Measurements from ENCODE around the gene WBP1L. TPM values are rescaled to one million over a fixed set of nuclear protein-coding genes. Genes with fewer than 3 reads are reported as not detected.

The WBP1L gene
- total and polyA plus RNA-seq, 2 of the 13 experiments (the other 11 are each of a cell fraction or from before 2014, with no cell fraction given): 8.3 to 12.3 TPM

DNA sequence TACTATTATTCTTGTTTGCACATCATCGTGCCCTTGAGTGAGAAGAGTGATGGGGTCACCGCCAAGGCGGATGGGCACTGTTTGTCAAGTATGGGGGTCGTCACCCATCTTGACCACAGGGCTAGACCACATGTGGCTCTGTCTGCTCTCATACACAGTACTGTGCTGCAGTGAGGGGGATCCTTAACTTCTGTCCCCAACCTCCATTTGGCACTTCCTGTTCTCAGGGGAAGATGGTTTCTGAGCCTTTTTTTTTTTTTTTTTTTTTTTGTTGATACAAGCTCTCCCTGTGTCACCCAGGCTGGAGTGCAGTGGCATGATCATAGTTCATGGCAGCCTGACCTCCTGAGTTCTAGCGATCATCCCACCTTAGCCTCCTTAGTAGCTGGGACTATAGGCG, 13.6 kb downstream of the WBP1L start:
- POLR2A ChIA-PET: interaction anchor here (0.6 kb wide), 1 partner anchor 55 kb away, joined by 3 read pairs; no protein-coding TSS in a partner anchor
- DNase-seq (ENCODE audit: low spot score): no peak
- Histone ChIP-seq H2AFZ (ENCODE audit: low read length) (no peak overlapping the region), H3K9ac (ENCODE audit: insufficient read depth, low read depth, low read length) (no peak overlapping the region), H3K79me2 (ENCODE audit: insufficient read depth, low read length) (peaks cover 3% of the 10 kb centered on the region), H3K9me3 (ENCODE audit: low read length) (no peaks in the 10 kb centered on the region), H3K27ac (ENCODE audit: extremely low read length, insufficient read depth, low read length) (no peak overlapping the region), H4K20me1 (ENCODE audit: insufficient read depth, low read length) (no peaks in the 10 kb centered on the region), H3K27me3 (ENCODE audit: control insufficient read depth in 1 of 2, insufficient read depth in 2 of 2, low read length in 2 of 2) (no peaks in the 10 kb centered on the region), H3K4me1 (ENCODE audit: insufficient read depth, low read length) (peaks cover 30% of the 10 kb centered on the region), H3K36me3 (replicated peaks in 1 of 2; ENCODE audit: control insufficient read depth in 1 of 2, insufficient read depth in 2 of 2, low read length in 2 of 2) (no peaks in the 10 kb centered on the region), H3K4me2 (ENCODE audit: low read depth, low read length) (no peak overlapping the region), H3K4me3 (replicated peaks in 1 of 3; ENCODE audit: insufficient read depth in 1 of 3, low read depth in 2 of 3, low read length in 3 of 3) (no peak overlapping the region)
- no TSS peak for BruUV-seq (replicated peaks)
- intact Hi-C loops (cut with micrococcal nuclease; ENCODE audit: unreplicated experiment) (no loop called here), in situ Hi-C loops (cut with HindIII; ENCODE audit: extremely low pct_ligation_motif_present, low pct_unique_long_range_greater_than_20kb) (no loop called here)
- WGBS (ENCODE audit: low lambda C conversion rate): 84% methylated on average over 6 of the region's 6 CpGs
- CTCF ChIA-PET (ENCODE audit: low intra/inter-chr PET ratio, low total read pairs): no interaction called here
- no peak for FAIRE-seq
- peak; percentile 37; the same call in 2 of the 3 replicates for ATAC-seq
- TF ChIP-seq MEIS2 (CRISPR knock-in tag; IDR thresholded peaks at IDR 0.05) (no peak), ZNF816 (CRISPR knock-in tag; IDR thresholded peaks at IDR 0.05; ENCODE audit: borderline replicate concordance) (no peak), JUNB (CRISPR knock-in tag; IDR thresholded peaks at IDR 0.05; ENCODE audit: borderline replicate concordance) (no peak), RARA (CRISPR knock-in tag; IDR thresholded peaks at IDR 0.05) (peak; percentile 11; the same call in 1 of the 2 replicates), GABPA (IDR thresholded peaks at IDR 0.05; ENCODE audit: low read depth, low read length) (no peak), GABPA (CRISPR knock-in tag; IDR thresholded peaks at IDR 0.05; ENCODE audit: low read depth) (no peak), EZH2 (conservative IDR thresholded peaks at IDR 0.05; ENCODE audit: low read depth, low read length) (no peak), ZBTB8A (CRISPR knock-in tag; IDR thresholded peaks at IDR 0.05; ENCODE audit: borderline replicate concordance, low read depth) (no peak), HCFC1 (IDR thresholded peaks at IDR 0.05; ENCODE audit: low read depth, low read length) (no peak), ELF3 (CRISPR knock-in tag; IDR thresholded peaks at IDR 0.05) (no peak), HNF4G (IDR thresholded peaks at IDR 0.05; ENCODE audit: borderline replicate concordance, low read depth, low read length) (no peak), HNF4G (CRISPR knock-in tag; IDR thresholded peaks at IDR 0.05; ENCODE audit: borderline replicate concordance, low read depth) (no peak), ZNF230 (CRISPR knock-in tag; IDR thresholded peaks at IDR 0.05) (no peak), SMAD1 (CRISPR knock-in tag; IDR thresholded peaks at IDR 0.05; ENCODE audit: borderline replicate concordance, low read depth) (no peak), MYC (CRISPR knock-in tag; IDR thresholded peaks at IDR 0.05; ENCODE audit: borderline replicate concordance) (no peak), ZBTB20 (CRISPR knock-in tag; IDR thresholded peaks at IDR 0.05; ENCODE audit: borderline replicate concordance, low read depth) (no peak), KLF13 (CRISPR knock-in tag; IDR thresholded peaks at IDR 0.05) (no peak)
- TF ChIP-seq, protein P1, sequence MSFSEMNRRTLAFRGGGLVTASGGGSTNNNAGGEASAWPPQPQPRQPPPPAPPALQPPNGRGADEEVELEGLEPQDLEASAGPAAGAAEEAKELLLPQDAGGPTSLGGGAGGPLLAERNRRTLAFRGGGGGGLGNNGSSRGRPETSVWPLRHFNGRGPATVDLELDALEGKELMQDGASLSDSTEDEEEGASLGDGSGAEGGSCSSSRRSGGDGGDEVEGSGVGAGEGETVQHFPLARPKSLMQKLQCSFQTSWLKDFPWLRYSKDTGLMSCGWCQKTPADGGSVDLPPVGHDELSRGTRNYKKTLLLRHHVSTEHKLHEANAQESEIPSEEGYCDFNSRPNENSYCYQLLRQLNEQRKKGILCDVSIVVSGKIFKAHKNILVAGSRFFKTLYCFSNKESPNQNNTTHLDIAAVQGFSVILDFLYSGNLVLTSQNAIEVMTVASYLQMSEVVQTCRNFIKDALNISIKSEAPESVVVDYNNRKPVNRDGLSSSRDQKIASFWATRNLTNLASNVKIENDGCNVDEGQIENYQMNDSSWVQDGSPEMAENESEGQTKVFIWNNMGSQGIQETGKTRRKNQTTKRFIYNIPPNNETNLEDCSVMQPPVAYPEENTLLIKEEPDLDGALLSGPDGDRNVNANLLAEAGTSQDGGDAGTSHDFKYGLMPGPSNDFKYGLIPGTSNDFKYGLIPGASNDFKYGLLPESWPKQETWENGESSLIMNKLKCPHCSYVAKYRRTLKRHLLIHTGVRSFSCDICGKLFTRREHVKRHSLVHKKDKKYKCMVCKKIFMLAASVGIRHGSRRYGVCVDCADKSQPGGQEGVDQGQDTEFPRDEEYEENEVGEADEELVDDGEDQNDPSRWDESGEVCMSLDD (CRISPR knock-in tag; IDR thresholded peaks at IDR 0.05; ENCODE audit: borderline replicate concordance): no peak
- TF ChIP-seq, protein P2, sequence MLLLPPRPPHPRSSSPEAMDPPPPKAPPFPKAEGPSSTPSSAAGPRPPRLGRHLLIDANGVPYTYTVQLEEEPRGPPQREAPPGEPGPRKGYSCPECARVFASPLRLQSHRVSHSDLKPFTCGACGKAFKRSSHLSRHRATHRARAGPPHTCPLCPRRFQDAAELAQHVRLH (CRISPR knock-in tag; IDR thresholded peaks at IDR 0.05; ENCODE audit: borderline replicate concordance, low read depth): no peak
- TF ChIP-seq, protein P3, sequence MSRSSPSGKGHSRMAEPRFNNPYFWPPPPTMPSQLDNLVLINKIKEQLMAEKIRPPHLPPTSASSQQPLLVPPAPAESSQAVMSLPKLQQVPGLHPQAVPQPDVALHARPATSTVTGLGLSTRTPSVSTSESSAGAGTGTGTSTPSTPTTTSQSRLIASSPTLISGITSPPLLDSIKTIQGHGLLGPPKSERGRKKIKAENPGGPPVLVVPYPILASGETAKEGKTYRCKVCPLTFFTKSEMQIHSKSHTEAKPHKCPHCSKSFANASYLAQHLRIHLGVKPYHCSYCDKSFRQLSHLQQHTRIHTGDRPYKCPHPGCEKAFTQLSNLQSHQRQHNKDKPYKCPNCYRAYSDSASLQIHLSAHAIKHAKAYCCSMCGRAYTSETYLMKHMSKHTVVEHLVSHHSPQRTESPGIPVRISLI (CRISPR knock-in tag; IDR thresholded peaks at IDR 0.05; ENCODE audit: borderline replicate concordance): peak; percentile 50; the same call in 1 of the 2 replicates
- TF ChIP-seq, protein P4, sequence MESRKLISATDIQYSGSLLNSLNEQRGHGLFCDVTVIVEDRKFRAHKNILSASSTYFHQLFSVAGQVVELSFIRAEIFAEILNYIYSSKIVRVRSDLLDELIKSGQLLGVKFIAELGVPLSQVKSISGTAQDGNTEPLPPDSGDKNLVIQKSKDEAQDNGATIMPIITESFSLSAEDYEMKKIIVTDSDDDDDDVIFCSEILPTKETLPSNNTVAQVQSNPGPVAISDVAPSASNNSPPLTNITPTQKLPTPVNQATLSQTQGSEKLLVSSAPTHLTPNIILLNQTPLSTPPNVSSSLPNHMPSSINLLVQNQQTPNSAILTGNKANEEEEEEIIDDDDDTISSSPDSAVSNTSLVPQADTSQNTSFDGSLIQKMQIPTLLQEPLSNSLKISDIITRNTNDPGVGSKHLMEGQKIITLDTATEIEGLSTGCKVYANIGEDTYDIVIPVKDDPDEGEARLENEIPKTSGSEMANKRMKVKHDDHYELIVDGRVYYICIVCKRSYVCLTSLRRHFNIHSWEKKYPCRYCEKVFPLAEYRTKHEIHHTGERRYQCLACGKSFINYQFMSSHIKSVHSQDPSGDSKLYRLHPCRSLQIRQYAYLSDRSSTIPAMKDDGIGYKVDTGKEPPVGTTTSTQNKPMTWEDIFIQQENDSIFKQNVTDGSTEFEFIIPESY (CRISPR knock-in tag; IDR thresholded peaks at IDR 0.05): peak; percentile 8; the same call in 1 of the 2 replicates
